ENCODE measurements around the gene EFHC1.

DNA sequence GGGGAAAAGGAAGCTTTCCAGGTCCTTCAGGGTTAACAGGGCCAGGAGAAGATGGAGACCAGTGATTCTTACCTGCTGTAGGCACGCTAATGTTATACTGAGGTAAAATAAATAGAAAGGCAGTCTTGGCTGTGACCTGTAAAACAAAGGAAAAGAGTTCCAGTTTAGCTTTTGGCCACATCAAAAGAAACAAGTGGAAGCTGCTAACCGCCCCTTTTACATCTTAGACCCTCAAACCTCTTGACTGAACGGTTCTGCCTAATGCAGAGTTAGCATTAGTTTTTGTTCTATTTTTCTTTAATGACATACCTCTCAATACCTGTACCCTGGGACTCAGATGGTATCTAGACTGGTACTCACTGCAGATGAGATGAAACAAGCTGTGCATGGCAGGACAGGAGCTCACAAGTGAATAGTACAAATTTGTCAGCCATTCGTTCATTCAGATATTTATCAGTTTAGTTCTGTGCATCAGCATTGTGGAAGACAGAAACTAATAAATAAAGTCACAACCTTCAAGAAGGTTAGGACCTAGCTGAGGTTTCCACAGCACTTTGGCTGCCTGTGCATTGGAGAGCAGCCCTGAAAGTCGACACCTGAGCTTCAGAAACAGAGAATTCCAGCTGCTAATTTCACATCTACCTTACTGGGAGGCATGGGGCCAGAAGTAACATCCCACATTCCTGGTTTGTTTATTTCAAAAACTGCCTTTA is 115.7 kb downstream of the EFHC1 start:
- TF ChIP-seq POLR2A (IDR thresholded peaks at IDR 0.05), result no peak
- TF ChIP-seq, protein P1, sequence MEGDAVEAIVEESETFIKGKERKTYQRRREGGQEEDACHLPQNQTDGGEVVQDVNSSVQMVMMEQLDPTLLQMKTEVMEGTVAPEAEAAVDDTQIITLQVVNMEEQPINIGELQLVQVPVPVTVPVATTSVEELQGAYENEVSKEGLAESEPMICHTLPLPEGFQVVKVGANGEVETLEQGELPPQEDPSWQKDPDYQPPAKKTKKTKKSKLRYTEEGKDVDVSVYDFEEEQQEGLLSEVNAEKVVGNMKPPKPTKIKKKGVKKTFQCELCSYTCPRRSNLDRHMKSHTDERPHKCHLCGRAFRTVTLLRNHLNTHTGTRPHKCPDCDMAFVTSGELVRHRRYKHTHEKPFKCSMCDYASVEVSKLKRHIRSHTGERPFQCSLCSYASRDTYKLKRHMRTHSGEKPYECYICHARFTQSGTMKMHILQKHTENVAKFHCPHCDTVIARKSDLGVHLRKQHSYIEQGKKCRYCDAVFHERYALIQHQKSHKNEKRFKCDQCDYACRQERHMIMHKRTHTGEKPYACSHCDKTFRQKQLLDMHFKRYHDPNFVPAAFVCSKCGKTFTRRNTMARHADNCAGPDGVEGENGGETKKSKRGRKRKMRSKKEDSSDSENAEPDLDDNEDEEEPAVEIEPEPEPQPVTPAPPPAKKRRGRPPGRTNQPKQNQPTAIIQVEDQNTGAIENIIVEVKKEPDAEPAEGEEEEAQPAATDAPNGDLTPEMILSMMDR (IDR thresholded peaks at IDR 0.05), result no peak
- no peak for TF ChIP-seq EP300 (IDR thresholded peaks at IDR 0.05; ENCODE audit: low read depth)
- no peak for TF ChIP-seq POLR2AphosphoS5 (IDR thresholded peaks at IDR 0.05)

Data from transverse colon (tissue), 4 donors.